NCI-H2029 treated with DMSO at 0.1 percent for 48 hours (cell line): Measurements from ENCODE around the gene AGPS.

ENCODE experiments used
- DNase-seq: peaks from one replicate; lab custom pipeline; 2025; lab: John Stamatoyannopoulos, UW

AGPS gene

DNA sequence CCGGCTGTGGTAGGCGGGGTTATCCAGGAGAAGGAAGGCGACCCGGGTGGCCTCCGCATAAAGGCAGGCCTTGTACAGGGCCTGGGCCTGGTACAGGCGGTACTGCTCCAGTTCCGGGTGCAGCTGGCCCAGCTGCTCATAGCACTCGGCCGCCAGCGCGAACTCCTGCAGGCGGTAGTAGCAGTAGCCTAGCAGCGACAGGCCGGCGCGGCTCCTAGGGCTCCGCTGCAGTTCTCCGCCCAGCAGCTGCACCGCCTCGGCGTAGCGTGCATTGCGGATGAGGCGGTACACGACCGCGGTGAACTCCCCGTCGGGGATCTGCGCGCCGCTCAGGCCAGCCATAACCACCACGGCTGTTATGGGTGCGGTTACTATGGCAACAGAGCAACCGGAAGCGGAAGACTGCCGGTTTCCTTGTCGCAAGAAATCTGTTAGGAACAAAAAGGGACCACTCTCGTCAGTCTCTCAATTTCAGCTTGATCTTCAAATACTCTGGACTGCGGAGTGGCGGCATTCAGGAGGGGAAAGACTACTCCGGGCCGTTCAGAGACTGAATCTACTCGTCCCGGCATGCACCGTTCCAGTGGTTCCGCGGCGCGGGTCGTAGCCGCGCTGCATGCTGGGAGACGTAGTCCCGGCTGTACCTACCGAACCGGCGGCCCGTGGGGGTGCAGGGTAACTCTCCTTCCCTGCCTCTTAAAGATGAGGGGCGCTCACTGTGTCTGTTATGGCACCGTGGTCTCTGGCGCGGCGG is 160.0 kb downstream of the AGPS start:
- DNase-seq = peak; percentile 76

DNA sequence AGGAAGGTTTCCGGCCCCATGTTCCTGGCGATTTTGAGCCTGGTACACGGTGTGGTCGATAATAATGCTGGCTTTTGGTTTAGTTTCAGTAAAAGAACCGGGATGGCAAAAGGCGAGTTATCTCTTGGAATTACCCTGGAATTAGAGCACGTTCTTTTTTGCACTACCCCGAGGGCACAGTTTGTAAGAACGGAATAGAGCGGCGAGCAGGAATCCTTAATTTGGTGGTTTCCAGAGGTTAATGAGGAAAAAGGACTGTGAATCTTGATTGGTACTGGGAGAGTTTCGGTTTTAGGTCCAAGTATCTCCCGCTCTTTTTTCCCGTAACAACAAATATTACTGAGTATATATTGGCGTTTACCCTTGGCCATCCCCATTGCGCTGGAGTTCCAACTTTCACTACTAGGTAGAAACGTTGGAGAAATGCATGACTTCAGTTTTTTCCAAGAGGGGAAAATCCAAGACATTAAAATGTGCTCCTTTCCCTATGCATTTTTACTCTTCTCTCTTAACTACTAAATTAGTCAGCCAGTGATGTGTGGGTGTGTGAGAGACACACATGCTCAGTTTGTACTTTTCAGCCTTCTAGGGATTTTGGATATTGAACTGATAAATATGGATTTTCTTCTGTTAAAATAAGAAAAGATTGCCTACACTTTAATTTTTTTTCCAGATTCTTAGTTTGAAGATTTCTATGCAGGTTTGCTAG is 160.8 kb downstream of the AGPS start:
- DNase-seq = no peak

GRCh38 chr2:177554365-177554764 is 161.8 kb downstream of the AGPS start:
- no peak for DNase-seq

DNA sequence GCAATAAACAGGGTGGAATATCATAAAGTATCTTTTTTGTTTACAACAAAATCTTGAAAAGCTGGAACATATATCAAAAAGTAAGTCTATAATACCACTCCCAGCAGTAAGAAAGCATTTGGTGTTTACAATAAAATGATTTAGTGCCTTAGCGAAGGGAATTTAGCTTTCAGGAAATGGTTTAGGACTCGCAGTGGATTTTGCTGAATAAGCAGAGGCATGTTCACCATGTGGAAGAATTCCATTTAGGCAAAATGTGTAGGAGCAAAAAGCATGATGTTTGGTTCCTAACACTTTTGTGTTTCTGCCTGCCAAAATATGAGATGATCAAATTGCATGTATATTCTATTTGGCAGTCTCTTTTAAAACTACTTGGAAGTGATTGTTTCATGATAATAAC is 163.6 kb downstream of the AGPS start:
- DNase-seq = no peak

DNA sequence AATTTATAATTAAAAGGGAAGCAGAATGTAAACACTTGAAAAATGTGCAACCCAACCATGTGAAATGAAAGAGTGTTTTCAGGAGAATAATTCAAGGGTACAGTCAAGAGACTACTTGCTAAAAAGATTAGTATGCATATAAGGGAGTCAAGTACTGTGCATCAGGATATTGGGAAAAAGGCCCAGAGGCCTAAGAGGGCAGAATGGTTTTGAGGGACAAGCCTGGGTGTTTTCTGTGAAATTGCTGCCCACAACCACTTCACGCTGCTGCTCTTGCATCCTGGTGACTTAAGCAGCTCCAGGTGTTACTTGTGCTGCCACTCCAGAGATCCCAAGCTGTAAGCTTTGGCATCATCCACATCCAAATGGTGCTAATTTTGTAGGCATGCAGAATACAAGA is 165.2 kb downstream of the AGPS start:
- DNase-seq = no peak

- no peak for DNase-seq
Observed at GRCh38 chr2:177559638-177560037, 167.1 kb downstream of the AGPS start.

DNA sequence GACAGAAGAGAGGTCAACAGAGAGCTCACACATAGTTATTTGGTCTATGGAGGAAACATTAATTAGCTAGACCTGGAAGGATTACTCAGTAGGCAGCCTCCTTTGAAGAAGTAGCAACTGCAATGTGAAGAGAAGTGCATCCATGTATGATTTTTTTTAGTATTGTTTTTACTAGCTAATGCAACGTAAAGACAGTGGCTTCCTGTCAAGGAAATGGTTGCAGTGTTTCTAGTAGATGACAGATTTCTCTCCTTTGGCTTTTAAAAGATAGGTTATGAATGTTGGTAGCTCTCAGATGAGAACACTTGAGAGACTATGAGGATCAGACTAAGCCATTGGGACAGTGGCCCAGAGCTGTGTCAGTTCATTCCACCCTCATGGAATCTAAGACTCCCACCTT is 175.8 kb downstream of the AGPS start:
- DNase-seq = no peak

GRCh38 chr2:177568893-177569292 is 176.3 kb downstream of the AGPS start:
- DNase-seq = no peak

GRCh38 chr2:177572236-177572671 is 179.7 kb downstream of the AGPS start:
- no peak for DNase-seq

DNA sequence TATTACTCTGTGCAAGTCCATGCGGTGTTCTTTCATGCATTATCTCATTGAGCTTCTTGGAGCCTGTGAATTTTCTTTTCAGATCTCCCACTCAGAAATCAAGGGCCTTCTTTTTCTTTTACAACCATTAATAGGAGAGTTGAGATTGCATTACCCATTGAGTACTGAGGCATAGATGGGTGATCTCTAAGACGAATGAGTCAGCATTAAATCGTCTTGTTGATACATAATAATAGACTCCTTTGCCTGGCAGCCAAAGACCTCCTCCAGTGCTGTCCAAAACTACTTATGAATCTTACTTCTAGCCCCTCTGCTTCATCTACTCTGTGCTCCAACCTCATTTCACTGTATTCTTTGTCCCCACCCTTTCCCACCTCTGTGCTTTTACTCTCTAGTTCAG is 180.5 kb downstream of the AGPS start:
- DNase-seq = no peak

DNA sequence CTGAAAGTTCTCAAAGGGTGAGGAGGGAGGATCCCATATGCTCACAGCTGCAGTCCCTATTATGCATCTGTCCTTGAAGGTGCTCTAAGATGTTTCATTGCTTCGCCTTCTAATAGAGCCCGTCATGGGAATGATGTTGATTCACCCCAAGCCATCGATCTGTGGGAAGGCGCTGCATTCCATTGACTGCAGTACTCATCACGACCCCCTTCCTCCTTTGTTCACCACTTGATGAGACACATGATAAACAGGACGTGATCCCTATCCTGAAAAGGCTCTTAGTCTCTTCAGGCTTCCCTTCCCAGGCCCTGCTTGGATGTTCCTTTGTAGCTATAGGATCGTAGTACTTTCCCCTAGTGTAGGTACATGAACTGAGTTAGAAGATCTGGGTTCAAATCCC is 181.8 kb downstream of the AGPS start:
- DNase-seq = no peak

DNA sequence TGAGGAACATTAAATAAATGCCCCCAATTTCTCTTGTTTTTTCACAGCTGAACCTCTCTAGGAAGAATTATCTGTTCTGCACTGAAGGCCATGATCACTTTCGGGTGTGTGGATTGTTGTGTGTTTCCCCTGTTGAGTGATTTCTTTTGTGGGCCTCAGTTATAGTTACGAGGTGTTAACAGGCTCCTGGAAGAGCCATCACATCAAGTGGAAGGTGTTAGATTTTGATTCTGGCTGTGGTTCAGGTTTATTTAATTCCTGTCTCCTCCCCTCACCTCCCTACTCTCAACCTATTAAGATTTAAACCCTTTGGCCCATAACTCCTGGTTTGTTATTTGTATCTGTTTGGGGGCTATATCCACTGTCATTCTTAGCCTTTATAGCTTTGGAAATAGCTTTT is 182.8 kb downstream of the AGPS start:
- DNase-seq = no peak

GRCh38 chr2:177577075-177577474 is 184.5 kb downstream of the AGPS start:
- DNase-seq = no peak

GRCh38 chr2:177578454-177578853 is 185.9 kb downstream of the AGPS start:
- no peak for DNase-seq

DNA sequence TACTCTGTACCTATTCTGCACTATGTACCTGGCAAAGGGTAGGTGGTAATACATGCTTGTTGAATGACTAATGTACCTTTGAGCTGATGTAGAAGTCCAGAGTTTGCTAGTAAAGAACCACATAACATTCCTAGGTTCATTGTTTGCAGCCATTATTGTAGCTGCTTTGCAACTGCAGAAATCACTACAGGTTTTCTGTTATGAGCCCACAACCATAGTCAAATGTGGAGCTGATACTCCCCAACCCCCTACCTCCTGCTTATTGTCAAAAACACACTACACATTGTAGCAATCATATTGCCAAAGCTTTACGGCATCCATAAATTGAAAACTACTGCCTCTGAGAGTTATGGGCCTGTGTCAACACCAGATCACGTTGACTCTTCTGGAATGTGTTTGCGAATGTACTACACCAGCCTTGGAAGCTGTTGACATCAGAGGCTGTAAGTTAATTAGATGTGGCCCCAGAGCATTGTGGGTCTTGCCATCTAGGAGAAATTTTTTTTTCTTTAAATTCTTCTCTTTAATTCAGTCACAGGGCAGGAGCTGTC is 187.0 kb downstream of the AGPS start:
- no peak for DNase-seq

DNA sequence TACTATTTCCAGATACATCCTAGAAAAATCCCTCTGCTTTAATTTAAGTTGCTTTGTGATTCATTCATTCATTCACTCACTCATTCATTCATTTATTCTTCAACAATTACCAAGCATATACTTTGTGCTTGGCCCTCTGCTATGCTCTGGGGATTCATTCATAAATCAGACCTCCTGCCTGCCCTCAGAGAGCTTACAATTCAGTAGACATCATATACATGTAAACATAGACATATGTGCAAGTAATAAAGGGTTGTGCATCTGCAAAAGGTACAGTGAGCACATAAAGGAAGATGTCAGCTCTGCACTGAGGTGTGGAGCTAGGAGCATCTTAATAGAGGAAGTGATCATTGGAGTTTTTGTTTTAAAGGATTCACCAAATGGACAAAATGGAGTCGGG is 189.4 kb downstream of the AGPS start:
- no peak for DNase-seq

- no peak for DNase-seq
Observed at GRCh38 chr2:177584030-177584692, 191.6 kb downstream of the AGPS start.

DNA sequence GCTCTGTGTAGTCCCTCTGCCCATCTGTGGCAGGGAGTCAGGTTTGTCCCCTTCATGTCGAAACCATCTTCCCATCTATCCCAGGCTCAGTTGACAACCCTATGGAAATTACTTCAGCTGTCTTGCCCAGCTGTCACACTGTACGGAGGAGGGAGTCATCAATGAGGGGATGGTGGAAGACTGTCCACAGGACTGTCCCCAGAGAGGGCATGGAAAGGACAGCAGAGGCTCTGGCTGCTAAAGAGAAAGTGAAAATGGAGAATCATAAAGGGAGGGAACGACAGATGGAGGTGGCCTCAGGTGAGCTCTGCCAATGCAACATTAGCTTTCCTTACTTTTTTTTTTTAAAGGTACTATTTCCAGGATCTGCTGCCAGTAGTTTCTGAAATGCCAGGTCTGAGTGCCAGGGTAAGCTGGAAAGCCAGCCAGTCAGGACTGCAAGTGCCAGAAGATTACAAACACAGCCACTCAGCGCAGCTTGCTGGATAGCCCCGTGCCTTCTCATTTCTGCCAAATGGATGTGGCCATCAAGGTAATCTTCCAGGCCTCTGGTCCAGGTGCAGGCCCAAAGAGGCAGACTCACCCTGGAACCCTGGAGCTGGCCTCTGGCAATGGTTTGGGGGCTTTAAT is 192.8 kb downstream of the AGPS start:
- peak; percentile 41 for DNase-seq

DNA sequence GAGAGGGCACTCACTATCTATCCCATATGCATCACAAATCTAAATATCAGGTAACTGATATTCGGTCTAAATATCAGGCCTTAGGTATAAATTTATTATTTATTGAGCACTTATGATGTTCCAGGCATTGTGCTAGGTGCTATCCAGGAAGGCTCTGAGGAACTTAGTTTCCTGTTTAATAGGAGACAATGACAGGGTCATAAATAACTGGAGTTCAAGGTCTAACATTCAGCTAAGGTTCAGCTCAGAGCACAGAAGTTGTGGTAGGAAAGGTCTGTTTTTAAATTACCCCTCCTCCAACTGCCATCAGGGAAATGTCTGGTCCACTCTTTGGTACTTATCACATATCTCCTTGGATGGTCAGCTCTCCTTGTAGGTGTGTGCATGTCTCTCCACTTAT is 193.6 kb downstream of the AGPS start:
- DNase-seq = no peak

- no peak for DNase-seq
Observed at GRCh38 chr2:177587371-177587770, 194.8 kb downstream of the AGPS start.

- DNase-seq = no peak
Observed at GRCh38 chr2:177588671-177589070, 196.1 kb downstream of the AGPS start.

DNA sequence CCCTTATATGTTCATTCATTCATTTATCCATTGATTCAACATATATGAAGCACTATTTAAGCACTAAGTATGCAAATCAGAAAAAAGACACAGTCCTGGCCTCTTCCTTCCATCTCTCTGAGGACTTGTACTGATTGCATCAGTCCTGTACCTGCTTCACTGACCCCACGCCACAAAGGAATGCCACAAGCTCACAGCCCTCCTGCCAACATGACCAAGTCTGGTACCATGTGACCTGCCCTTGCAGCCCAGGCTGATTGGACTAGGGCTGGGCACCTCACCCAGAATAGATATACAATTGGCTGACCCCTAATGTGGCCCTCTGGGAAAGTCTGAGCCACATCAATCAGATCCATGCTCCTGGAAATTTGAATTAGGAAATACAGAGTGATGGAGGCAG is 196.6 kb downstream of the AGPS start:
- no peak for DNase-seq
